IMR-90 (cell line): ENCODE data around the gene PRAME. TPM values are rescaled to one million over a fixed set of nuclear protein-coding genes. Genes with fewer than 3 reads are reported as not detected.

Source experiments
- ATAC-seq: fragments of 200-7000 bp; cut with Tn5 transposase; 2 replicates; pipeline ENCODE4 v1.9.1; 2020; ENCODE audit warnings: low read depth, mild to moderate bottlenecking, moderate library complexity
- BruUV-seq: library from RNA; stranded (reverse); fragments of 400-500 nt; replicated peaks from 2 replicates; lab custom pipeline; 2021; lab: Mats Ljungman, UMichigan
- CTCF ChIA-PET: fragments of 300-600 bp; formaldehyde crosslinking; extraction: SDS; loops from one replicate; lab custom pipeline; 2021; ENCODE audit warnings: antibody characterized with exemption; lab: Yijun Ruan, JAX
- POLR2A ChIA-PET: fragments of 300-600 bp; sonication (Branson Sonifier 250); formaldehyde crosslinking; loops from one replicate; lab custom pipeline; 2022; ENCODE audit warnings: antibody characterized with exemption; ENCODE audit not compliant: unreplicated experiment; lab: Charles Lee
- DNase-seq: peaks from one replicate; pipeline ENCODE4 v3.0.0; 2013
- H2AFZ ChIP-seq: replicated peaks from 2 replicates; pipeline ENCODE3; 2013; ENCODE audit warnings: low read length, mild to moderate bottlenecking; ENCODE audit not compliant: poor library complexity
- H2AK5ac ChIP-seq: 2 replicates; pipeline ENCODE4 v1.6.1; 2013; ENCODE audit warnings: low read depth, low read length, inconsistent platforms
- H2AK9ac ChIP-seq: replicated peaks from 2 replicates; pipeline ENCODE3; 2013; ENCODE audit warnings: mild to moderate bottlenecking, low read depth, low read length, moderate library complexity; ENCODE audit not compliant: poor library complexity
- H2BK120ac ChIP-seq: 2 replicates; pipeline ENCODE4 v1.6.1; 2013; ENCODE audit warnings: low read depth, low read length, inconsistent platforms
- H2BK15ac ChIP-seq: 3 replicates; pipeline ENCODE4 v1.6.1; 2013; ENCODE audit warnings: low read depth, low read length, inconsistent platforms
- H2BK20ac ChIP-seq: 2 replicates; pipeline ENCODE4 v1.6.1; 2013; ENCODE audit warnings: low read depth, mild to moderate bottlenecking, inconsistent platforms, low read length, moderate library complexity
- H2BK5ac ChIP-seq: 2 replicates; pipeline ENCODE4 v1.6.1; 2013; ENCODE audit warnings: mild to moderate bottlenecking, low read depth, low read length, inconsistent platforms; ENCODE audit not compliant: poor library complexity, severe bottlenecking
- H3K14ac ChIP-seq: replicated peaks from 2 replicates; pipeline ENCODE4 v1.6.1; 2013; ENCODE audit warnings: low read depth, low read length, inconsistent platforms
- H3K18ac ChIP-seq: 2 replicates; pipeline ENCODE4 v1.6.1; 2013; ENCODE audit warnings: low read depth, low read length, control low read depth
- H3K23ac ChIP-seq: 2 replicates; pipeline ENCODE4 v1.6.1; 2013; ENCODE audit warnings: low read depth, low read length, inconsistent platforms
- H3K27ac ChIP-seq: 2 replicates; pipeline ENCODE4 v1.5.1; 2013; ENCODE audit warnings: mild to moderate bottlenecking, control low read depth, low read length; ENCODE audit not compliant: insufficient read depth
- H3K27me3 ChIP-seq: 2 replicates; pipeline ENCODE4 v1.6.1; 2013; ENCODE audit warnings: low read length; ENCODE audit not compliant: control insufficient read depth, insufficient read depth
- H3K36me3 ChIP-seq: 2 replicates; pipeline ENCODE4 v1.6.1; 2013; ENCODE audit warnings: low read length, mixed read lengths; ENCODE audit not compliant: control insufficient read depth, insufficient read depth
- H3K4ac ChIP-seq: 2 replicates; pipeline ENCODE4 v1.6.1; 2013; ENCODE audit warnings: low read depth, low read length, inconsistent platforms
- H3K4me1 ChIP-seq: 2 replicates; pipeline ENCODE4 v1.6.1; 2013; ENCODE audit warnings: low read length, mixed read lengths; ENCODE audit not compliant: control insufficient read depth, insufficient read depth
- H3K4me2 ChIP-seq: 2 replicates; pipeline ENCODE4 v1.6.1; 2013; ENCODE audit warnings: low read depth, mild to moderate bottlenecking, control low read depth, low read length, moderate library complexity
- H3K4me3 ChIP-seq: 2 replicates; pipeline ENCODE4 v1.5.1; 2013; ENCODE audit warnings: low read depth, mild to moderate bottlenecking, control low read depth, low read length, moderate library complexity; ENCODE audit not compliant: insufficient read depth
- H3K56ac ChIP-seq: 2 replicates; pipeline ENCODE4 v1.6.1; 2013; ENCODE audit warnings: low read length, inconsistent platforms; ENCODE audit not compliant: insufficient read depth; ENCODE audit errors: extremely low read depth
- H3K79me1 ChIP-seq, 2 experiments: 2 replicates each; pipeline ENCODE4 v1.6.1; 2013; ENCODE audit warnings: low read length in 2 of 2, inconsistent platforms in 1 of 2, low read depth in 1 of 2
- H3K9ac ChIP-seq: 2 replicates; pipeline ENCODE4 v1.6.1; 2013; ENCODE audit warnings: low read depth, low read length, control low read depth
- H3K9me1 ChIP-seq: 2 replicates; pipeline ENCODE4 v1.6.1; 2013; ENCODE audit warnings: low read length, inconsistent platforms; ENCODE audit not compliant: insufficient read depth
- H3K9me3 ChIP-seq: 2 replicates; pipeline ENCODE4 v1.6.1; 2013; ENCODE audit warnings: low read length; ENCODE audit not compliant: control insufficient read depth, insufficient read depth
- H4K20me1 ChIP-seq: 2 replicates; pipeline ENCODE4 v1.6.1; 2013; ENCODE audit warnings: low read length, inconsistent platforms; ENCODE audit not compliant: insufficient read depth
- H4K5ac ChIP-seq: 2 replicates; pipeline ENCODE4 v1.6.1; 2013; ENCODE audit warnings: mild to moderate bottlenecking, low read depth, low read length, control low read depth
- H4K8ac ChIP-seq, 2 experiments: 2 replicates each; pipeline ENCODE4 v1.6.1; 2013; ENCODE audit warnings: low read depth in 2 of 2, low read length in 2 of 2, control low read depth in 1 of 2, inconsistent platforms in 1 of 2
- H4K91ac ChIP-seq: 2 replicates; pipeline ENCODE4 v1.6.1; 2013; ENCODE audit warnings: low read depth, low read length, inconsistent platforms; ENCODE audit not compliant: insufficient read depth
- MAFK ChIP-seq: IDR thresholded peaks from 2 replicates; pipeline ENCODE4 v1.6.1; 2012; ENCODE audit warnings: low read depth, low read length, improper control_type of control experiment
- RAD21 ChIP-seq: IDR thresholded peaks from 2 replicates; pipeline ENCODE4 v1.6.1; 2012; ENCODE audit warnings: low read length, improper control_type of control experiment
- WGBS, 2 experiments: methylation state at CpG; one replicate each; pipeline versions ENCODE4 v1.1.5 to v1.1.7; 2013; ENCODE audit warnings: missing lambda C conversion rate in 2 of 2; ENCODE audit not compliant: insufficient read length in 1 of 2; ENCODE audit errors: extremely low coverage in 2 of 2; 5-methylcytosine and 5-hydroxymethylcytosine counted together
- dilution Hi-C: fragments of 300-500 bp; cut with HindIII; formaldehyde crosslinking; loops from one replicate; pipeline ENCODE4 v1.14.3; 2018; ENCODE audit warnings: low sequenced_read_pairs; ENCODE audit not compliant: unreplicated experiment
- in situ Hi-C: fragments of 300-500 bp; cut with MboI; formaldehyde crosslinking; loops from 3 replicates; pipeline ENCODE4 v1.14.3; 2019; ENCODE audit warnings: low sequenced_read_pairs, inconsistent platforms, mixed read lengths
- intact Hi-C: fragments of 100-400 bp; cut with micrococcal nuclease; formaldehyde crosslinking; loops from 2 replicates; pipeline ENCODE4 v1.10.0; 2022
- polyA plus RNA-seq, 3 experiments: library from polyadenylated mRNA; depleted of rRNA; stranded (reverse); fragments of >200 nt; gene quantifications; 2 replicates each; pipeline ENCODE4 v1.2.3, GENCODE V29; 2012; ENCODE audit warnings: low replicate concordance in 1 of 3
- total RNA-seq: library from RNA; depleted of rRNA; stranded (reverse); fragments of >200 nt; gene quantifications from 2 replicates; pipeline ENCODE4 v1.2.3, GENCODE V29; 2012

The PRAME gene
- total and polyA plus RNA-seq, 2 of the 4 experiments (the other 2 are of a cell fraction), result not detected

DNA sequence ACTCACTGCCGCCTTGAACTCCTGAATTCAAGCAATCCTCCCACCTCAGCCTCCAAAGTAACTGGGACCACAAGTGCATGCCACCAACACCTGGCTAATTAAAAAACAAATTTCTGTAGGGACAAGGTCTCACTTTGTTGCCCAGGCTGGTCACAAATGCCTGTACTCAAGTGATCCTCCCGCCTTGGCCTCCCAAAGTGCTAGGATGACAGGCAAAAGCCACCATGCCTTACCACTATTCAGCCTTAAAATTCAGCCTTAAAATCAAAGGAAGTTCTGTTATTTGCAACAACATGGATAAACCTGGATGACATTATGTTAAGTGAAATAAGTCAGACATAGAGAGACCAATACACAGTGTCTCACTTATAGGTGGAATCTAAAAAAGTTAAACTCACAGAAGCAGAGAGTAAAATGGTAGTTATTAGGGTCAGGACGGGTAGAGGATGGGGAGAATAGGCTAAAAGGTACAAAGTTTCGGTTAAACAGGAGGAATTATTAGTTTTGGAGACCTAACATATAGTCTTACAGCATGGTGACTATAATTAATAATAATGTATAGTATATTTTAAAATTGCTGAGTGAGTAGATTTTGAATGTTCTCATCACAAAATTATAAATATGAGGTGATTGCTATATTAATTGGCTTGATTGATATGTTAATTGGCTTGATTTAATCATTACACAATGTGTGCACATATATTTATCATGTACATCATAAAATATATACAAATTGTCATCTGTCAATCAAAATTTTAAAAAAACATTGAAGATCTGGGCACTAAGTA, 32.7 kb downstream of the PRAME start:
- Histone ChIP-seq H2BK15ac (no peak overlapping the region), H3K4me3 (no peak overlapping the region), H4K91ac (no peak overlapping the region), H2AK5ac (no peak overlapping the region), H2BK20ac (no peak overlapping the region), H3K4ac (no peak overlapping the region), H3K14ac (no peak overlapping the region), H2BK120ac (no peak overlapping the region), H3K4me1 (no peaks in the 10 kb centered on the region), H3K9me3 (no peaks in the 10 kb centered on the region), H3K4me2 (no peak overlapping the region), H3K36me3 (no peaks in the 10 kb centered on the region), H2AK9ac (no peak overlapping the region), H3K79me1 (no peaks in the 10 kb centered on the region), H3K9me1 (no peaks in the 10 kb centered on the region), H4K20me1 (no peaks in the 10 kb centered on the region), H4K5ac (no peak overlapping the region), H3K27ac (no peak overlapping the region), H2BK5ac (no peak overlapping the region), H4K8ac (no peak overlapping the region), H3K27me3 (peaks cover 5% of the 10 kb centered on the region), H3K23ac (no peak overlapping the region), H3K56ac (no peak overlapping the region), H3K9ac (no peak overlapping the region), H2AFZ (no peak overlapping the region), H3K18ac (no peak overlapping the region)
- DNase-seq (no peak), ATAC-seq (no peak)
- CTCF ChIA-PET, result no interaction called here
- POLR2A ChIA-PET, result no interaction called here
- in situ Hi-C loops (no loop called here), dilution Hi-C loops (no loop called here), intact Hi-C loops (no loop called here)
- 83% methylated on average over 1 of the region's 4 CpGs; no CpG with 5 or more reads in 1 of the 2 experiments for whole genome bisulfite sequencing, 2 experiments
- TF ChIP-seq RAD21 (no peak), MAFK (peak; percentile 74)
- no TSS peak for BruUV-seq
